IMR-90 (cell line): Measurements from ENCODE around the gene TMEM256. TPM values are rescaled to one million over a fixed set of nuclear protein-coding genes. Genes with fewer than 3 reads are reported as not detected.

Experiments used
- ATAC-seq: fragments of 200-7000 bp; cut with Tn5 transposase; 2 replicates; pipeline ENCODE4 v1.9.1; 2020; ENCODE audit warnings: low read depth, mild to moderate bottlenecking, moderate library complexity
- BruUV-seq: library from RNA; stranded (reverse); fragments of 400-500 nt; replicated peaks from 2 replicates; lab custom pipeline; 2021; lab: Mats Ljungman, UMichigan
- CTCF ChIA-PET: fragments of 300-600 bp; formaldehyde crosslinking; extraction: SDS; loops from one replicate; lab custom pipeline; 2021; ENCODE audit warnings: antibody characterized with exemption; lab: Yijun Ruan, JAX
- POLR2A ChIA-PET: fragments of 300-600 bp; sonication (Branson Sonifier 250); formaldehyde crosslinking; loops from one replicate; lab custom pipeline; 2022; ENCODE audit warnings: antibody characterized with exemption; ENCODE audit not compliant: unreplicated experiment; lab: Charles Lee
- DNase-seq: peaks from one replicate; pipeline ENCODE4 v3.0.0; 2013
- H2AFZ ChIP-seq: replicated peaks from 2 replicates; pipeline ENCODE3; 2013; ENCODE audit warnings: low read length, mild to moderate bottlenecking; ENCODE audit not compliant: poor library complexity
- H2AK5ac ChIP-seq: 2 replicates; pipeline ENCODE4 v1.6.1; 2013; ENCODE audit warnings: low read depth, low read length, inconsistent platforms
- H2AK9ac ChIP-seq: replicated peaks from 2 replicates; pipeline ENCODE3; 2013; ENCODE audit warnings: mild to moderate bottlenecking, low read depth, low read length, moderate library complexity; ENCODE audit not compliant: poor library complexity
- H2BK120ac ChIP-seq: 2 replicates; pipeline ENCODE4 v1.6.1; 2013; ENCODE audit warnings: low read depth, low read length, inconsistent platforms
- H2BK15ac ChIP-seq: 3 replicates; pipeline ENCODE4 v1.6.1; 2013; ENCODE audit warnings: low read depth, low read length, inconsistent platforms
- H2BK20ac ChIP-seq: 2 replicates; pipeline ENCODE4 v1.6.1; 2013; ENCODE audit warnings: low read depth, mild to moderate bottlenecking, inconsistent platforms, low read length, moderate library complexity
- H2BK5ac ChIP-seq: 2 replicates; pipeline ENCODE4 v1.6.1; 2013; ENCODE audit warnings: mild to moderate bottlenecking, low read depth, low read length, inconsistent platforms; ENCODE audit not compliant: poor library complexity, severe bottlenecking
- H3K14ac ChIP-seq: replicated peaks from 2 replicates; pipeline ENCODE4 v1.6.1; 2013; ENCODE audit warnings: low read depth, low read length, inconsistent platforms
- H3K18ac ChIP-seq: 2 replicates; pipeline ENCODE4 v1.6.1; 2013; ENCODE audit warnings: low read depth, low read length, control low read depth
- H3K23ac ChIP-seq: 2 replicates; pipeline ENCODE4 v1.6.1; 2013; ENCODE audit warnings: low read depth, low read length, inconsistent platforms
- H3K27ac ChIP-seq: 2 replicates; pipeline ENCODE4 v1.5.1; 2013; ENCODE audit warnings: mild to moderate bottlenecking, control low read depth, low read length; ENCODE audit not compliant: insufficient read depth
- H3K27me3 ChIP-seq: 2 replicates; pipeline ENCODE4 v1.6.1; 2013; ENCODE audit warnings: low read length; ENCODE audit not compliant: control insufficient read depth, insufficient read depth
- H3K36me3 ChIP-seq: 2 replicates; pipeline ENCODE4 v1.6.1; 2013; ENCODE audit warnings: low read length, mixed read lengths; ENCODE audit not compliant: control insufficient read depth, insufficient read depth
- H3K4ac ChIP-seq: 2 replicates; pipeline ENCODE4 v1.6.1; 2013; ENCODE audit warnings: low read depth, low read length, inconsistent platforms
- H3K4me1 ChIP-seq: 2 replicates; pipeline ENCODE4 v1.6.1; 2013; ENCODE audit warnings: low read length, mixed read lengths; ENCODE audit not compliant: control insufficient read depth, insufficient read depth
- H3K4me2 ChIP-seq: 2 replicates; pipeline ENCODE4 v1.6.1; 2013; ENCODE audit warnings: low read depth, mild to moderate bottlenecking, control low read depth, low read length, moderate library complexity
- H3K4me3 ChIP-seq: 2 replicates; pipeline ENCODE4 v1.5.1; 2013; ENCODE audit warnings: low read depth, mild to moderate bottlenecking, control low read depth, low read length, moderate library complexity; ENCODE audit not compliant: insufficient read depth
- H3K56ac ChIP-seq: 2 replicates; pipeline ENCODE4 v1.6.1; 2013; ENCODE audit warnings: low read length, inconsistent platforms; ENCODE audit not compliant: insufficient read depth; ENCODE audit errors: extremely low read depth
- H3K79me1 ChIP-seq, 2 experiments: 2 replicates each; pipeline ENCODE4 v1.6.1; 2013; ENCODE audit warnings: low read length in 2 of 2, inconsistent platforms in 1 of 2, low read depth in 1 of 2
- H3K9ac ChIP-seq: 2 replicates; pipeline ENCODE4 v1.6.1; 2013; ENCODE audit warnings: low read depth, low read length, control low read depth
- H3K9me1 ChIP-seq: 2 replicates; pipeline ENCODE4 v1.6.1; 2013; ENCODE audit warnings: low read length, inconsistent platforms; ENCODE audit not compliant: insufficient read depth
- H3K9me3 ChIP-seq: 2 replicates; pipeline ENCODE4 v1.6.1; 2013; ENCODE audit warnings: low read length; ENCODE audit not compliant: control insufficient read depth, insufficient read depth
- H4K20me1 ChIP-seq: 2 replicates; pipeline ENCODE4 v1.6.1; 2013; ENCODE audit warnings: low read length, inconsistent platforms; ENCODE audit not compliant: insufficient read depth
- H4K5ac ChIP-seq: 2 replicates; pipeline ENCODE4 v1.6.1; 2013; ENCODE audit warnings: mild to moderate bottlenecking, low read depth, low read length, control low read depth
- H4K8ac ChIP-seq, 2 experiments: 2 replicates each; pipeline ENCODE4 v1.6.1; 2013; ENCODE audit warnings: low read depth in 2 of 2, low read length in 2 of 2, control low read depth in 1 of 2, inconsistent platforms in 1 of 2
- H4K91ac ChIP-seq: 2 replicates; pipeline ENCODE4 v1.6.1; 2013; ENCODE audit warnings: low read depth, low read length, inconsistent platforms; ENCODE audit not compliant: insufficient read depth
- BHLHE40 ChIP-seq: fragments of 150-350 bp; IDR thresholded peaks from 2 replicates; pipeline ENCODE4 v1.6.1; 2016; ENCODE audit warnings: mild to moderate bottlenecking, low read depth, low read length
- CEBPB ChIP-seq: IDR thresholded peaks from 2 replicates; pipeline ENCODE4 v1.6.1; 2012; ENCODE audit warnings: low read depth, low read length, improper control_type of control experiment
- CHD1 ChIP-seq: IDR thresholded peaks from 2 replicates; pipeline ENCODE4 v1.6.1; 2012; ENCODE audit warnings: low read depth, low read length, improper control_type of control experiment
- MAZ ChIP-seq: IDR thresholded peaks from 2 replicates; pipeline ENCODE4 v1.6.1; 2012; ENCODE audit warnings: low read depth, mild to moderate bottlenecking, low read length, improper control_type of control experiment, moderate library complexity, borderline replicate concordance
- SMC3 ChIP-seq: fragments of 150-350 bp; IDR thresholded peaks from 2 replicates; pipeline ENCODE4 v1.6.1; 2016; ENCODE audit warnings: low read depth, mild to moderate bottlenecking, antibody characterized with exemption, low read length, moderate library complexity
- WGBS, 2 experiments: methylation state at CpG; one replicate each; pipeline versions ENCODE4 v1.1.5 to v1.1.7; 2013; ENCODE audit warnings: missing lambda C conversion rate in 2 of 2; ENCODE audit not compliant: insufficient read length in 1 of 2; ENCODE audit errors: extremely low coverage in 2 of 2; 5-methylcytosine and 5-hydroxymethylcytosine counted together
- dilution Hi-C: fragments of 300-500 bp; cut with HindIII; formaldehyde crosslinking; loops from one replicate; pipeline ENCODE4 v1.14.3; 2018; ENCODE audit warnings: low sequenced_read_pairs; ENCODE audit not compliant: unreplicated experiment
- in situ Hi-C: fragments of 300-500 bp; cut with MboI; formaldehyde crosslinking; loops from 3 replicates; pipeline ENCODE4 v1.14.3; 2019; ENCODE audit warnings: low sequenced_read_pairs, inconsistent platforms, mixed read lengths
- intact Hi-C: fragments of 100-400 bp; cut with micrococcal nuclease; formaldehyde crosslinking; loops from 2 replicates; pipeline ENCODE4 v1.10.0; 2022
- polyA plus RNA-seq, 3 experiments: library from polyadenylated mRNA; depleted of rRNA; stranded (reverse); fragments of >200 nt; gene quantifications; 2 replicates each; pipeline ENCODE4 v1.2.3, GENCODE V29; 2012; ENCODE audit warnings: low replicate concordance in 1 of 3
- total RNA-seq: library from RNA; depleted of rRNA; stranded (reverse); fragments of >200 nt; gene quantifications from 2 replicates; pipeline ENCODE4 v1.2.3, GENCODE V29; 2012
- TF ChIP-seq, protein P1 (sequence below): conservative IDR thresholded peaks from 2 replicates; pipeline ENCODE4 v1.5.1; 2012; ENCODE audit warnings: mild to moderate bottlenecking, low read depth, low read length, improper control_type of control experiment

Gene TMEM256
- total and polyA plus RNA-seq, 2 of the 4 experiments (the other 2 are of a cell fraction), result 38.4 to 174 TPM

DNA sequence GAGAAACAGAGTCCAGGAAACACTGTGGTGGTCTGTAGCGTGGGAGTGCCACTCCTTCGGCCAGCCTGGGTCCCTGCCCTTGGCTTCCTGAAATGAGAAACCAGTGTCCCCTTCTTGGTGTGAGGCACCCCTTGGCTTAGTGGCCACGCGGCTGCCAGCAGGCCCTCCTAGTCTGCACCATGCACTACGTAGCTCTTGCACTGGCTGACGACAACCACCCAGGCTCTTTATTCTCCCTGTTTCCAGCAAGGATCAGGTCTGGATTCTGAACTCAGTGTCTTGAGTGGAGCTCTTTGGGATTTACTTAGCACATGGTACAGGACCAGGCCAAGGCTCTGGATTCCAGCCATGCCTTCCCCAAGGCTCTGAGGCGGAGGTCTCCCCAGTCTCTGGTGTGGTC, 23.7 kb upstream of the TMEM256 start:
- no peak overlapping the region for H3K23ac ChIP-seq
- dilution Hi-C loops, result no loop called here
- no peak overlapping the region for H3K4me2 ChIP-seq
- no peak overlapping the region for H2BK120ac ChIP-seq
- H3K27ac ChIP-seq, result no peak overlapping the region
- no peak for ATAC-seq
- H3K79me1 ChIP-seq, result no peaks in the 10 kb centered on the region
- no peak overlapping the region for H3K18ac ChIP-seq
- 0 out of 2 replicates have a peak, but pooled peaks cover 3% of the 10 kb centered on the region for H3K9me1 ChIP-seq
- H2AFZ ChIP-seq, result no peak overlapping the region
- 93% methylated on average over 3 of the region's 7 CpGs; no CpG with 5 or more reads in 1 of the 2 experiments for WGBS, 2 experiments
- no TSS peak for BruUV-seq
- no peak overlapping the region for H4K5ac ChIP-seq
- no peaks in the 10 kb centered on the region for H3K36me3 ChIP-seq
- POLR2A ChIA-PET, result no interaction called here
- intact Hi-C loops, result no loop called here
- no peak overlapping the region for H3K56ac ChIP-seq
- H4K91ac ChIP-seq, result no peak overlapping the region
- H2BK5ac ChIP-seq, result no peak overlapping the region
- no peak overlapping the region for H4K8ac ChIP-seq
- no peaks in the 10 kb centered on the region for H3K9me3 ChIP-seq
- in situ Hi-C loops, result no loop called here
- CTCF ChIA-PET, result interaction anchor here (1.1 kb wide), 1 partner anchor 9 kb away, joined by 3 read pairs; no protein-coding TSS in a partner anchor
- H4K20me1 ChIP-seq, result no peaks in the 10 kb centered on the region
- H3K14ac ChIP-seq, result no peak overlapping the region
- no peak overlapping the region for H2AK9ac ChIP-seq
- no peak overlapping the region for H2AK5ac ChIP-seq
- no peak overlapping the region for H2BK20ac ChIP-seq
- no peak overlapping the region for H2BK15ac ChIP-seq
- H3K9ac ChIP-seq, result no peak overlapping the region
- H3K4me1 ChIP-seq, result no peaks in the 10 kb centered on the region
- H3K27me3 ChIP-seq, result peaks cover 2% of the 10 kb centered on the region; the same call in 1 of the 2 replicates
- H3K4me3 ChIP-seq, result no peak overlapping the region
- no peak for DNase-seq
- TF ChIP-seq MAZ (no peak), SMC3 (no peak), CEBPB (no peak), CHD1 (no peak), BHLHE40 (no peak)
- TF ChIP-seq, protein P1, sequence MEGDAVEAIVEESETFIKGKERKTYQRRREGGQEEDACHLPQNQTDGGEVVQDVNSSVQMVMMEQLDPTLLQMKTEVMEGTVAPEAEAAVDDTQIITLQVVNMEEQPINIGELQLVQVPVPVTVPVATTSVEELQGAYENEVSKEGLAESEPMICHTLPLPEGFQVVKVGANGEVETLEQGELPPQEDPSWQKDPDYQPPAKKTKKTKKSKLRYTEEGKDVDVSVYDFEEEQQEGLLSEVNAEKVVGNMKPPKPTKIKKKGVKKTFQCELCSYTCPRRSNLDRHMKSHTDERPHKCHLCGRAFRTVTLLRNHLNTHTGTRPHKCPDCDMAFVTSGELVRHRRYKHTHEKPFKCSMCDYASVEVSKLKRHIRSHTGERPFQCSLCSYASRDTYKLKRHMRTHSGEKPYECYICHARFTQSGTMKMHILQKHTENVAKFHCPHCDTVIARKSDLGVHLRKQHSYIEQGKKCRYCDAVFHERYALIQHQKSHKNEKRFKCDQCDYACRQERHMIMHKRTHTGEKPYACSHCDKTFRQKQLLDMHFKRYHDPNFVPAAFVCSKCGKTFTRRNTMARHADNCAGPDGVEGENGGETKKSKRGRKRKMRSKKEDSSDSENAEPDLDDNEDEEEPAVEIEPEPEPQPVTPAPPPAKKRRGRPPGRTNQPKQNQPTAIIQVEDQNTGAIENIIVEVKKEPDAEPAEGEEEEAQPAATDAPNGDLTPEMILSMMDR, result no peak
- H3K4ac ChIP-seq, result no peak overlapping the region
